Measurements from ENCODE around the gene TSPO. TPM values are rescaled to one million over a fixed set of nuclear protein-coding genes. Genes with fewer than 3 reads are reported as not detected.

Gene TSPO
- total RNA-seq, 1 experiment from 2014 or later, result 757 TPM

- peak; percentile 98 for DNase-seq (ENCODE audit: low read depth)
- in situ Hi-C loops (cut with HindIII; ENCODE audit: low pct_unique_long_range_greater_than_20kb, low sequenced_read_pairs), result no loop called here
These were observed 36.1 kb downstream of the TSPO start for GRCh38 chr22:43187171-43188099.

- in situ Hi-C loops (cut with HindIII; ENCODE audit: low pct_unique_long_range_greater_than_20kb, low sequenced_read_pairs), result no loop called here
- DNase-seq (ENCODE audit: low read depth), result no peak
These were observed 37.6 kb downstream of the TSPO start for GRCh38 chr22:43188829-43189545.

DNA sequence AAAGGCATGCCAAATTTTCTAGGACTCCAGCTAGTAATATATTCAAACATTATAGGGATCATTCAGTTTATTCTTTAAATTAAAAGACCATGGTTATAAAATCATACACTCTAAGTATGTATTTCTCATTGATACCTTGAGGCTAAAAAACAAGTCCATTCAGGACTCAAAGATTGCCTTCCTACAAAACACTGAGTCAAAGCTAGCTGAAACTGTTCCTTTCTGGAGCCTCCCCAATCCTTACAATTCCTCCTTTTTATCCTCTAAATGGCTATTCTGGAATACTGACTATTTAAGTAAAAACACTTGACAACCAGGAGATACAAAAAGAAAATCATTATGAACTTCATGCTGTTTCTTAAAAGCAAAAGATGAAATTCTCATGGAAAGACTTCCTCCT is 40.5 kb downstream of the TSPO start:
- in situ Hi-C loops (cut with HindIII; ENCODE audit: low pct_unique_long_range_greater_than_20kb, low sequenced_read_pairs), result no loop called here
- no peak for DNase-seq (ENCODE audit: low read depth)

GRCh38 chr22:43197271-43197941 is 46.0 kb downstream of the TSPO start:
- DNase-seq (ENCODE audit: low read depth), result no peak
- in situ Hi-C loops (cut with HindIII; ENCODE audit: low pct_unique_long_range_greater_than_20kb, low sequenced_read_pairs), result no loop called here

GRCh38 chr22:43198126-43198525 is 46.8 kb downstream of the TSPO start:
- in situ Hi-C loops (cut with HindIII; ENCODE audit: low pct_unique_long_range_greater_than_20kb, low sequenced_read_pairs), result no loop called here
- DNase-seq (ENCODE audit: low read depth), result no peak

DNA sequence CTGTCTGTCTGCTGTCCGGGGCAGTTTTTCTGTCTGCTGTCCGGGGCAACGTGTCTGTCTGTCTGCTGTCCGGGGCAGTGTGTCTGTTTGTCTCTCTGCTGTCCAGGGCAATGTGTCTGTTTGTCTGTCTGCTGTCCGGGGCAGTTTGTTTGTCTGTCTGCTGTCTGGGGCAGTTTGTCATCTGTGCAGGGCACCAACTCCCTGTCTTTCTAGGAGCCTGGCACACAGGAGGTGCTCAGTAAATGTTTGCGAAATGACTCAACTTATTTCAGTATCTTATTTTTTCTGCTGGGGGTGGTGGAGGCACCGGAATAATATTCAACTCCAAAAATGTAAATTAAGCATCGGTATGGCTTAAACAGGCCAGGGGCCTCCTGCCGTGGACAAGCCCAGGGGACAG is 47.6 kb downstream of the TSPO start:
- no peak for DNase-seq (ENCODE audit: low read depth)

DNA sequence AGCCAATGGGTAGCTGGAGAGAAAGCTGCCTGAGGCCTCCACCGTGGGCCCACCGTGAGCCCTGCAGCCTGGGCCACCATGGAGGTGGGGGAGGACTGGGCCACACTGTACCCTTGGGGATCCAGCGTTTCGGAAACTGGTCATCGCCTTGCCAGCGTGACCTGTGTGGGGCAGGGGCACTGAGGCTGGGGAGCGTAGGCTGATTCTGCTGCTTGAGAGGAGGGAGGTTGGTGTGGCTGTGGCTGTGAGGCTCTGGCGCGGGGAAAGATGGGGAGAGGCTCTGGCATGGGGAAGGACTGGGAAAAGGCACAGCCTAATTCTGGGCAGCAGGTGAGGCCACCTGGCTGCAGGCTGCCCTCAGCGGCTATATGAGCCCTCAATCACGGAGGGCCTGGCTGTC is 48.2 kb downstream of the TSPO start:
- DNase-seq (ENCODE audit: low read depth), result no peak
- in situ Hi-C loops (cut with HindIII; ENCODE audit: low pct_unique_long_range_greater_than_20kb, low sequenced_read_pairs), result no loop called here

More for the DNA sequence above, 47.6 kb downstream of the TSPO start:
- in situ Hi-C loops (cut with HindIII; ENCODE audit: low pct_unique_long_range_greater_than_20kb, low sequenced_read_pairs), result no loop called here

DNA sequence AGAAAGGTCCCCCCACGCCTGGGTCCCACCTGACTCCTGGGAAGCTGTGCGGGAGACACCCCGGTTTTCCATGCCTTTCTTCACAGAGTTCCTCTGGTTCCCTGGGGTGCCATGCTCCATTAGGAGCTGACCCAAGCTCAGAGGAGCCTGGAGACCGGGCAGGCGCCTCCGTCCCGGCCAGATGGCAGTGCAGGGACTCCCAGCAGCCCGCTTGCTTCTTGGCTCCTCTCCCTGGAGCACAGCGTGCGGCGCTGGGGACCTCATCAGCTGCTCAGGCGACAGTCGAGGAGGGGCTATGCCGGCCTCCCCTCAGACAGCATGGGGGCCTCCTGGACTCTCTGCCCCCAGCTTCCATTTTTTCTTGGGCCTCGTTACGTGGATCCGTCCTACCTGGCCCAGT is 48.7 kb downstream of the TSPO start:
- no peak for DNase-seq (ENCODE audit: low read depth)
- in situ Hi-C loops (cut with HindIII; ENCODE audit: low pct_unique_long_range_greater_than_20kb, low sequenced_read_pairs), result no loop called here

DNA sequence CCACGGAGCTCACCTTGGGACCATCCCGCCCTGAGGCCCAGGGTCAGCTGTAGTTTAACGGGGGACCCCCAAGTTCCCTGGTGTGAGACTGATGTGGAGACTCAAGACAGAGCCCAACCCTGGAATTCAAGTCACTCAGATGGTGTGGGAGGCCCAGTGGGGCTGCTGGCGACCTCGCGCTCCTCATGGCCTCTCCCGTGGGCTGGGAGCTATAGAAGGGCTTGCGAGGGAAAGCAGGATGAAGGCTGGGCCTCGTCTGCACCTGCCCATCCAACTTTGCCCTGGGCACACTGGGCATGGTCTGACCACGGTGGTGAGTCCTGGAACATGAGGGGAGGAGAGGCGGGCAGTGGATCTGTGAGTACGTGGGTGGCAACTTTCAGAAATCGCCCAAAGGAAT is 49.2 kb downstream of the TSPO start:
- in situ Hi-C loops (cut with HindIII; ENCODE audit: low pct_unique_long_range_greater_than_20kb, low sequenced_read_pairs), result no loop called here
- DNase-seq (ENCODE audit: low read depth), result no peak

GRCh38 chr22:43201486-43202219 is 50.3 kb downstream of the TSPO start:
- no peak for DNase-seq (ENCODE audit: low read depth)
- in situ Hi-C loops (cut with HindIII; ENCODE audit: low pct_unique_long_range_greater_than_20kb, low sequenced_read_pairs), result no loop called here

DNA sequence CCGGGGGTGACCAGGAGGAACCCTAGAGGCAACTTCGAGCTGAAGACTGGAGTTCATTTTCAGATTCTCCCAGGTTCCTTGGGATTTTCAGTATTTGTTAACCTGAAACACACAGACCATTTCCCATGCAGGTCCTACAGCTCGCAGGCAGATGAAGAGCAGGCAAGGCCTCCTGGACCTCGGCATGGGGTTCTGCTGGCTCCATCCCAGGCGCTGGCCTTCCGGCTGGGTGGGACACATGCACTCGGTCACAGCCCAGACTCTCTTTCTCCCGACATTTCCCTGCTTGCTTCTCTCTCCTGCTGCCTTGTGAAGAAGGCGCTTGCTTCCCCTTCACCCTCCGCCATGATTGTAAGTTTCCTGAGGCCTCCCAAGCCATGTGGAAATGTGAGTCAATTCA is 51.0 kb downstream of the TSPO start:
- in situ Hi-C loops (cut with HindIII; ENCODE audit: low pct_unique_long_range_greater_than_20kb, low sequenced_read_pairs), result no loop called here
- DNase-seq (ENCODE audit: low read depth), result no peak

GRCh38 chr22:43202756-43203410 is 51.5 kb downstream of the TSPO start:
- in situ Hi-C loops (cut with HindIII; ENCODE audit: low pct_unique_long_range_greater_than_20kb, low sequenced_read_pairs), result no loop called here
- no peak for DNase-seq (ENCODE audit: low read depth)

DNA sequence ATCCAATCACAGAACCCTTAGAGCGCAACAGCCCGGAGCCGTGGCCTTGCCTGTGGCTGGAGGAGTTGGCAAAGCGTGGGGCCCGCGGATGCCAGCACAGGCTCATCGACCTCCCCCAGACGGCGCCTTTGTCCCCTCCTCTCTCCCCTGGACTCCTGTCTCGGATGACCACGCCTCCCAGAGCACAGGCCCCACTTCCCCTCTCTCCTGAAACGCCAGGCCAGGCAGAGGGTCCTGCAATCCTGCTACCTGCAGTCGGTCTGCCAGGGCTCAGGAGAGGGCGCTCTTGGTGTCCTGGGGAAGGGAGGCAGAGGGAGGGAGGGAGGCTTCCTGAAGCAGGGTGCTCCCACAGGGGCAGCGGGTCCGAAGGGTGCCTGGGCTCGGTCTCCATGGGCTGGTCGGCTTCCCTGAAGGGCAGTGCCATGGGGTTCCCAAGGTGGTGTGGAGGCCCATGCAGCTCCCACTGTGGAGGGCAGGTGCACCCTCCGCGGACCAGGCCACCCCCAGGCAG is 52.2 kb downstream of the TSPO start:
- DNase-seq (ENCODE audit: low read depth), result no peak
- in situ Hi-C loops (cut with HindIII; ENCODE audit: low pct_unique_long_range_greater_than_20kb, low sequenced_read_pairs), result no loop called here

- no peak for DNase-seq (ENCODE audit: low read depth)
- in situ Hi-C loops (cut with HindIII; ENCODE audit: low pct_unique_long_range_greater_than_20kb, low sequenced_read_pairs), result no loop called here
These were observed 53.9 kb downstream of the TSPO start for GRCh38 chr22:43205261-43205691.

DNA sequence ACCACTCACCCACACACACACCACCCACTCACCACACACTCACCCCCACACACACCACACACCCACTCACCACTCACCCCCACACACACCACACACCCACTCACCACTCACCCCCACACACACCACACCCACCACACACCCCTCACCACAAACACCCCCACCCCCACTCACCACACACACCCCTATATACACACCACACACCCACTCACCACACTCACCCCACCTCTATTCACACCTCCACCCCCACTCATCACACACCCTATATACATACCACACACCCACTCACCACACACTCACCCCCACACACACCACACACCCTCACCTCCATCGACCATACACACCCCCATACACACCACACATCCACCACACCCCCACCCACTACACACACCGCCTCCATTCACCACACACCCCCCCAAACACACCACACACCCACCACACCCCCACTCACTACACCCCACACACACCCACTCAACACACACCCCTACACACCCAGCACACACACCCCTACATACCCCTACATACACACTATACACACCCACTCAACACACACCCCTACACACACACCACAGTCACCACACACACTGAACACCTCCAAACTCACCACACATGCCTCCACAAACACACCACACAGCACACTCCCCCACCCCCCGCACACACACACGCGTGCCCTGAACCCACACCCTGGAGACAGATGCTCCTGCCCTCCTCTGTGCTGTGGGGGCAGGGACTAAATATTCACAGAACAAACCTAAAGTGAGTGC is 54.6 kb downstream of the TSPO start:
- no peak for DNase-seq (ENCODE audit: low read depth)
- in situ Hi-C loops (cut with HindIII; ENCODE audit: low pct_unique_long_range_greater_than_20kb, low sequenced_read_pairs), result no loop called here

- in situ Hi-C loops (cut with HindIII; ENCODE audit: low pct_unique_long_range_greater_than_20kb, low sequenced_read_pairs), result no loop called here
- no peak for DNase-seq (ENCODE audit: low read depth)
These were observed 55.3 kb downstream of the TSPO start for GRCh38 chr22:43206509-43207161.

GRCh38 chr22:43207386-43207785 is 56.0 kb downstream of the TSPO start:
- in situ Hi-C loops (cut with HindIII; ENCODE audit: low pct_unique_long_range_greater_than_20kb, low sequenced_read_pairs), result no loop called here

More at GRCh38 chr22:43207386-43207785, 56.0 kb downstream of the TSPO start:
- DNase-seq (ENCODE audit: low read depth), result no peak

All from Caki2 (cell line).